Activated T-cell treated with anti-CD3 and anti-CD28 coated beads, Interleukin-2, amount 50 U/mL, for 72 hours (primary cell): ENCODE measurements around the gene HYAL2. TPM values are rescaled to one million over a fixed set of nuclear protein-coding genes. Genes with fewer than 3 reads are reported as not detected.

Source experiments
- ATAC-seq, 2 donors: fragments of 150-1000 bp; cut with Tn5 transposase; replicated peaks in 1 of 2; 2 replicates each; pipeline ENCODE4 v1.10.0; 2021; ENCODE audit warnings: moderate library complexity in 2 of 2, mild to moderate bottlenecking in 1 of 2
- DNase-seq, 2 donors: peaks; one replicate each; pipeline ENCODE4 v3.0.0; 2021 to 2022; ENCODE audit warnings: mixed read lengths in 1 of 2
- H3K27ac Mint-ChIP-seq: one replicate; pipeline ENCODE4 v1.8.0; 2022; ENCODE audit warnings: mild to moderate bottlenecking, moderate library complexity, mixed read lengths
- H3K27me3 Mint-ChIP-seq: one replicate; pipeline ENCODE4 v1.8.0; 2022; ENCODE audit warnings: low read depth, mixed read lengths
- H3K36me3 Mint-ChIP-seq, 2 donors: one replicate each; pipeline ENCODE4 v1.8.0; 2022; ENCODE audit warnings: mixed read lengths in 2 of 2, mild to moderate bottlenecking in 1 of 2; ENCODE audit not compliant: insufficient read depth in 2 of 2
- H3K4me1 Mint-ChIP-seq: one replicate; pipeline ENCODE4 v1.8.0; 2022; ENCODE audit warnings: low read depth, mixed read lengths
- H3K4me3 Mint-ChIP-seq, 2 donors: one replicate each; pipeline ENCODE4 v1.8.0; 2022; ENCODE audit warnings: mild to moderate bottlenecking in 2 of 2, mixed read lengths in 2 of 2, moderate library complexity in 2 of 2
- H3K9me3 Mint-ChIP-seq, 2 donors: one replicate each; pipeline ENCODE4 v1.8.0; 2022; ENCODE audit warnings: mixed read lengths in 2 of 2
- total RNA-seq, 2 donors: library from RNA; stranded (reverse); gene quantifications; one replicate each; pipeline ENCODE4 v1.2.3, GENCODE V29; 2022

HYAL2 gene
- total RNA-seq, 2 donors from 2014 or later, result 4.6 to 4.8 TPM

DNA sequence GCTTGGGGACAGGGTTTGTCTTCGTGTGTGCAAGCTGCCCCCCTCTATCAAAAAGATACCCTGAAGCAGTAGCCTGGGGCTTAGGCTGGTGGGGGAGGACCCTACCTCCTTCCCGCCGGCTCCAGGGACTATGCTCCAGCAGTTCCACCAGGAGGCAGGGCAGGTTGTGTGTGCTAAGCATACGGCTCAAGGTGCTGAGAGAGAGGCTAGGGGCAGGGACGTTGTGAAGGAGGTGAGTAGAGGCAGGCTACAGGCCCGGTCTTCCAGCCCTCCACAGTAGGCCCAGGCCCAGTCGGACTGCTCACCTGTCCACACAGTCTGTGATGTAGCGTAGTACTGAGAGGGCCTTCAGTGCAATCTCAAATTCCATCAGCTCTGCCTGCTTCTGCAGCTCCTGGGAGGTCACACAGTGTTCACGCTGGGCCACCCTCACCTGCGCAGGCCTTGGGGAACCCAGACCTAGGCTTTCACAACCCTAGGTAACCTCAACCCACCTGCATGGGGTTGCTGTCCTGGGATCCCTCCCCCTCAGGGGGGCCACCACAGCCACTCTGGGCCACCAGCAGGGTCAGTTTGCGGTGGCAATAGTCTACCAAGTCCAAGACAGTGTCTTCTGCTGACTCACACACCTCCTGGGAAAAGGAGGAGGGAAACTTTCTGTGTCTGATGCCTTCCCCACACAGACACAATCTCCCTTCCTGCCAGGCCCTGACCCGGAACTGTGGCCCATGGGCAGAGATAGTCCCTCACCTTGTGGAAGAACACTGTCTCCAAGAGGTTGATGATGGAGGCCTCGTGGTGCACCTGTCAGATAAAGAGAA, 20.5 kb upstream of the HYAL2 start:
- Mint-ChIP-seq H3K9me3 (no peaks in the 10 kb centered on the region), H3K27me3 (no peaks in the 10 kb centered on the region), H3K4me1 (peaks cover 54% of the 10 kb centered on the region), H3K4me3 (no peak overlapping the region), H3K27ac (no peak overlapping the region), H3K36me3 (peaks cover 8 to 13% of the 10 kb centered on the region in 2 donors)
- DNase-seq (no peak), ATAC-seq (no peak)

DNA sequence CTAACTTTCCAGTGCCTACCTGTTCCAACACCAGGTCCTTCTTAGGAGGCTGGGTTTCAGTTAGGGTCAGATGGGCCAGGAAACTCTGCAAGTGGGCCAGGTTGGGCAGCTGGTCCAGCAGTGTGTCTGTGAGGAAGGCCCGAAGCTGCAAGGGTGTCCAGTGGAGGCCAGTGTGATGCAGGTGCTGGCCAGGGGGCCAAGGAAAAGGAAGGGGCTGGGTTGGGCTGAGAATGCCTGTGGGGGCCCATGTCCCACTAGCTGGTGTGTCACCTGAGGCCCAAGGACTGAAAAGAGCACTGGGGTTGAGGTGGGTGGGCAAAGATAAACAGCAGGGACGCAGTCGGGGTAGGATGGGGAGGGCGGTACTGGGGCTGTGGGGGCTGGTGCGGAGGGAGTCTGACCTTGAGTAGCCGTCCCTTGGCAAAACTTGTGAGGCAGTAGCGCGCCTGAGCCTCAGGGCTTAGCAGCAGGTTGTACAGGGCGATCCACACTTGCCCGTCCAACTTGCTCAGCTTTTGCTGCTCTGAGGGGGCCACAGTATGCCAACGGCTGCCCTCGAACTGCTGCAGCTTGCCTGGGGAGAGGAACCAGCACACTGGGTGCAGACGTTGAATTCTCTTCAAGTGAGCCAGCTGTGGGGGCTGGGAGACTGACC, 19.6 kb upstream of the HYAL2 start:
- Mint-ChIP-seq H3K9me3 (no peaks in the 10 kb centered on the region), H3K27ac (no peak overlapping the region), H3K4me1 (peaks cover 48% of the 10 kb centered on the region)

DNA sequence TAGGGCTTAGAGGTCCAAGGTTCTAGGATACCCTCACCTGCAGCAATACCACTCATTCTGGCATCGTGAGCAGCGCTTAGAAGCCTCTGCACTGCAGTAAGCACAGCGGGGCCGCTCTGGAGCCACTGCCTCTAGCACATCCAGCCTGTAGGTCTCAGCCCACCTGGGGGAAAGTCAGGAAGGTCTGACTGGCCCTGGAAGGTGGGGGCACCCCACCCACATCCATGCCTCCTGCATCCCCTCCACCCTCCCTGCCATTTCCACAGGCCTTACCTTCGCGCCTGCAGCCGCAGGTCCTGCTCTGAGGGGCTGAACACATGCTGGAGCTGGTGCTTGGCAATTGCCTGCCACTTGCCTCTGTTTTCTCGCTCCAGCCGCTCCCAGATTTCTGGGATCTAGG, 19.0 kb upstream of the HYAL2 start:
- DNase-seq (no peak), ATAC-seq (no peak)
- H3K4me1 Mint-ChIP-seq, result peaks cover 46% of the 10 kb centered on the region
- H3K36me3 Mint-ChIP-seq, result peaks cover 10 to 15% of the 10 kb centered on the region in 2 donors
- no peaks in the 10 kb centered on the region for H3K27me3 Mint-ChIP-seq
- H3K4me3 Mint-ChIP-seq, result peak overlapping the region; percentile 86 to 92
- H3K27ac Mint-ChIP-seq, result no peak overlapping the region
- no peaks in the 10 kb centered on the region for H3K9me3 Mint-ChIP-seq

More for the DNA sequence above, 19.6 kb upstream of the HYAL2 start:
- DNase-seq (no peak), ATAC-seq (no peak)
- Mint-ChIP-seq H3K27me3 (no peaks in the 10 kb centered on the region), H3K4me3 (peak overlapping the region in 1 of 2 donors; percentile 86), H3K36me3 (peaks cover 8 to 12% of the 10 kb centered on the region in 2 donors)

DNA sequence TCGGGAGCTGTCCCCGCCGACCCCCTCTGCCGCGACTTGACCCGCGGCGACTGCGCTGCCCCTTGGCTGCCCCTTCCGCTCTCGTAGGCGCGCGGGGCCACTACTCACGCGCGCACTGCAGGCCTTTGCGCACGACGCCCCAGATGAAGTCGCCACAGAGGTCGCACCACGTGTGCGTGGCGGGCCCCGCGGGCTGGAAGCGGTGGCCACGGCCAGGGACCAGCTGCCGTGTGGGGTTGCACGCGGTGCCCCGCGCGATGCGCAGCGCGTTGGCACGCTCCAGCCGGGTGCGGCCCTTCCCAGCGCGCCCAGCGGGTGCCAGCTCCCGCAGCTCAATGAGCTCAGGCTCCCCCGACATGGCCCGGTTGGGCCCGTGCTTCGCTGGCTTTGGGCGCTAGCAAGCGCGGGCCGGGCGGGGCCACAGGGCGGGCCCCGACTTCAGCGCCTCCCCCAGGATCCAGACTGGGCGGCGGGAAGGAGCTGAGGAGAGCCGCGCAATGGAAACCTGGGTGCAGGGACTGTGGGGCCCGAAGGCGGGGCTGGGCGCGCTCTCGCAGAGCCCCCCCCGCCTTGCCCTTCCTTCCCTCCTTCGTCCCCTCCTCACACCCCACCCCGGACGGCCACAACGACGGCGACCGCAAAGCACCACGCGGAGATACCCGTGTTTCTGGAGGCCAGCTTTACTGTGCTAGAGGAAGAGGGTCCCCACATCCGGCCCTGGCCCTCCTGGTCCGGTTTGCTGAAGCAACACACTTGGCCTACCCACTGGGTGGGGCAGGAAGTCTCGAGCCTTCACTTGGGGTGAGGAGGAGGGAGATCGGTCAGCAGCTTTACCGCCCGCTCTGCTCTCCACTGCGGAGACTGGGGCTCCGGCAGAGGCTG, 18.1 kb upstream of the HYAL2 start, which contains the start of gene RASSF1:
Gene RASSF1, minus strand, starts transcription at position 389 of the 882 bp plus-strand sequence. Its CDS starts 31 bp downstream, at position 358.
- H3K27ac Mint-ChIP-seq, result peak within 1 kb of the TSS; percentile 97
- H3K4me1 Mint-ChIP-seq, result peaks cover 46% of the 10 kb centered on the region
- H3K4me3 Mint-ChIP-seq, result peak within 1 kb of the TSS; percentile 86 to 92
- ATAC-seq (peak; percentile 14 to 51), DNase-seq (peak; percentile 67 to 83)
- no peaks in the 10 kb centered on the region for H3K9me3 Mint-ChIP-seq
- H3K36me3 Mint-ChIP-seq, result peaks cover 12 to 17% of the 10 kb centered on the region in 2 donors
- no peaks in the 10 kb centered on the region for H3K27me3 Mint-ChIP-seq

DNA sequence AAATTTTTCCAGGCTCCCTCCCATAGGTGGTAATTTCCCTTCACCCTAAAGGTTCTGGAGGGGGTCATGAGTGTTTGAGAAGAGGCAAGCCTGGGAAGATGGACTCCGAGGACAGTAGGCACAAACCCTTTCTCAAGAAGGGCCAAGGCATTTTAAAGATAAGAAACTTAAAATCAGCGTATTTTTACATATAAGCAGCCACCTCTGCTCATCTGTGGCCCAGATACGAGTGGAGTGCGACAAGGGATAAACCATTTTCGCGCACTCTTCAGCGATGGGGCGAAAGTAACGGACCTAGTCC, 17.6 kb upstream of the HYAL2 start:
- no peak for ATAC-seq

DNA sequence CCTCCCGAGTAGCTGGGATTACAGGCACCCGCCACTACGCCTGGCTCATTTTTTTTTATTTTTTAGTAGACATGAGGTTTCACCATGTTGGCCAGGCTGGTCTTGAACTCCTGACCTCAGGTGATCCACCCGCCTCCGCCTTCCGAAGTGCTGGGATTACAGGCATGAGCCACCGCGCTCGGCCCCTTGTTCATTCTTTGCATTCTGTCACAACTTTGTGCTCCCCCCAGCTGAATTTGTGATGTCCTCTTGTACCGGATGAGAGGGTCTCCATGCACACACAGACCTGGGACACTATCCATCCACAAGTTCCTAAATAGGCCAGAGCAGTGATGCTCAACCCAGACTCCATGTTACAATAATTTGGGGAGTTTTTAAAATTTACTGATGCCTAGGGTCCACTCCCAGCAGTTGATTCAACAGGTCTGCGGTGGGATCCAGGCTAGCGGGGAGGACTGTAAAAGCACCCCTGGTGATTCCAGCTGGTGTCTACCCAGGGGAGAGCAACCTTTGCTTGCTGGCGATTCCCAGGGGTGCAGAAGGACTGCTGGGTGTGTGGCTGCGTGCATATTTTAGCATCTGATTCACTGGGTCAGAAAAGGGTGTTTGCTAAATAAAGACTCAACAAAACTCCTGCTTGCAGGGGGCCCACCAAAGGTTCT, 17.1 kb upstream of the HYAL2 start:
- Mint-ChIP-seq H3K27me3 (no peaks in the 10 kb centered on the region), H3K4me3 (peak overlapping the region; percentile 86 to 92), H3K4me1 (peaks cover 52% of the 10 kb centered on the region), H3K9me3 (no peaks in the 10 kb centered on the region), H3K27ac (peak overlapping the region; percentile 97), H3K36me3 (peaks cover 17 to 20% of the 10 kb centered on the region in 2 donors)
- ATAC-seq (no peak), DNase-seq (no peak)

More for the DNA sequence above, 17.6 kb upstream of the HYAL2 start:
- Mint-ChIP-seq H3K27ac (peak overlapping the region; percentile 97), H3K4me1 (peaks cover 47% of the 10 kb centered on the region), H3K36me3 (peaks cover 16 to 20% of the 10 kb centered on the region in 2 donors), H3K9me3 (no peaks in the 10 kb centered on the region), H3K27me3 (no peaks in the 10 kb centered on the region), H3K4me3 (peak overlapping the region; percentile 86 to 92)
- no peak for DNase-seq

DNA sequence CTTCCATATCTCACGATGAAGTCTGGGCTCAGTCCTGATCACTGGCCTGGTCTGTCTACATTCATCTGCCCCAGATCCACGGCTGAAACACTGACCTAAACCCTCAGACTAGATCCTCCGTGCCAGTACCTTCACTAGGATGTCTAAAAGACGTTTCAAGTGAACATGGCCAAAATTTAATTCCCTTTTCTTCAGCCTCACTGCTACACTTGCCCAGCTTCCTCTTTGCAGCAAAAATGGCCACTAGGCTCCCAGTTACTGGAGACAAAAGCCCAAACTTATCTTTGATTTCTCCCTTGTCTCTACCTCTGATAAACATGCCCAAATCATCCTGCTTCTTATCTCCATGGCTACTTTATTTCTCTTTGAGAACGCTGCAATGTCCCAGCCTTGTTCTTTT, 16.4 kb upstream of the HYAL2 start:
- DNase-seq, result no peak
- Mint-ChIP-seq H3K27ac (peak overlapping the region; percentile 97), H3K27me3 (no peaks in the 10 kb centered on the region), H3K36me3 (peaks cover 18 to 22% of the 10 kb centered on the region in 2 donors), H3K4me1 (peaks cover 59% of the 10 kb centered on the region), H3K4me3 (peak overlapping the region; percentile 86 to 92), H3K9me3 (no peaks in the 10 kb centered on the region)
- no peak for ATAC-seq

DNA sequence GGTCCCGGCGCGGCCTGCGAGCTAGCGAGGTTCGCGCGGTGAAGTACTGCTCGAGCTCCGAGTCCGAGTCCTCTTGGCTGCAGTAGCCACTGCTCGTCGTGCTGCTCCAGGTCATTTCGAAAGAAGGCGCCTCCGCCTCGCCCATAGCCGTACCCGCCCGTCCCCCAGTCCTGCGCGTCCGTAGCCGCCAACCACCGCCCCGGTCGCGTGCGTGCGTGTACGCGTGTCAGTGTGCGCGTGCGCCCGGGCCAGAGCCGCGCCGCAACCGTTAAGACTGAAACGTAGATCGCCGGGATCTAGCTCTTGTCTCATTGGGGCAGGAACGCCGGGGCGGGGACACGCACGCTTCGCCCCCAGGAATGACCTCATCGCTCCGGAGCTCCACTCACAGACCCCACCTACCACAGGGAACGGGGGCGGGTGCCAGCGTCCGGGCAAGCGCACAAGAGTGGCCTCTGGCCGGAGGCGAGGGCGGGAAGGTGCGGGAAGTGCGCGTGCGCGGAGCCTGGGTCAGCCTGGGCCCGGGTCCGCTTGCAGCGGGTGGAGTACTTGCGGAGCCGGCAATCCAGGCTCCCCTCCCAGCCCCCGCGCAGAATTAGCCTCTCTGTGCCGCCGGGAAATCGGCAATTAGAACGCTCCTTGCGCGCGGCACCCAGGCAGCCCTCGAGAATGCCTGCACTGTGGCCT, 14.8 kb upstream of the HYAL2 start:
- Mint-ChIP-seq H3K36me3 (peaks cover 18 to 23% of the 10 kb centered on the region in 2 donors), H3K9me3 (no peaks in the 10 kb centered on the region), H3K27ac (peak overlapping the region; percentile 93), H3K4me3 (peak overlapping the region; percentile 86 to 92), H3K4me1 (peaks cover 66% of the 10 kb centered on the region), H3K27me3 (no peaks in the 10 kb centered on the region)
- DNase-seq (peak; percentile 99), ATAC-seq (peak; percentile 75 to 84)

DNA sequence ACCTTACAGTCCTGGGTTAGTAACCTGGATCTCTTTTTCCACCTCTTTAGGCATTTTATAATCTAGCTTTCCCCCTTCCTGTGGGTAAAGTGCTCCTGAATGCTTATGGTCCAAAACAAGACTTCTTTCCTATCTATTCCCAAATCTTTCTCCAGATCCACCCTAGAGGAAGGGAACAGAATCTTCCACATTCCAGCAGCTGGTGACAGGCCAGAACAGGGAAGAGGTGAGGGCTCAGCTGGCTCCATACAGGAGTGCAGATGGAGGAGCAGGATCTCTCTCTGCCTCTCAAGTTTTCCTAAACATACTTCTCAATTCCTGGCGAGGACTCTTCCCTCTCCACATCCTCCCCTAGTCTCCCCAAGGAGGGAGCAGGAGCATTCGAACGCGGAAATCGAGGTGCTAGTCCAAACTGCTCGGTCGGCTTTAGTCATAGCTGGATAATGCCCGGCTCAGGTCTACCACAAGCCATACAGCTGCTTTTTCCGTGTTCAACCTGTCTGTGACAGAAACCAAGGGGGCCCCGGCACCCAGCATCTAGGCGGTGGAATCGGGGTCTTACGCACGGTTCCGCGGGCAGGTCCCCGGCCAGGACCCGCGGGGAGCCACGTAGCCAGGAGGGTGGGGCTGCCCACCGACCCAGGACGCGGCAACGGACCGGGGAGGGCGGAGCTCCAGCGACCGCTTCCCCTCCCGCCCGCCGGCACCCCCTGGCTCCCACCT, 14.1 kb upstream of the HYAL2 start:
- peak overlapping the region; percentile 86 to 92 for H3K4me3 Mint-ChIP-seq
- H3K36me3 Mint-ChIP-seq, result peaks cover 19 to 23% of the 10 kb centered on the region in 2 donors
- H3K9me3 Mint-ChIP-seq, result no peaks in the 10 kb centered on the region
- peaks cover 66% of the 10 kb centered on the region for H3K4me1 Mint-ChIP-seq
- H3K27me3 Mint-ChIP-seq, result no peaks in the 10 kb centered on the region
- H3K27ac Mint-ChIP-seq, result peak overlapping the region; percentile 92
- DNase-seq (peak; percentile 70 to 77), ATAC-seq (peak; percentile 38 to 47)

DNA sequence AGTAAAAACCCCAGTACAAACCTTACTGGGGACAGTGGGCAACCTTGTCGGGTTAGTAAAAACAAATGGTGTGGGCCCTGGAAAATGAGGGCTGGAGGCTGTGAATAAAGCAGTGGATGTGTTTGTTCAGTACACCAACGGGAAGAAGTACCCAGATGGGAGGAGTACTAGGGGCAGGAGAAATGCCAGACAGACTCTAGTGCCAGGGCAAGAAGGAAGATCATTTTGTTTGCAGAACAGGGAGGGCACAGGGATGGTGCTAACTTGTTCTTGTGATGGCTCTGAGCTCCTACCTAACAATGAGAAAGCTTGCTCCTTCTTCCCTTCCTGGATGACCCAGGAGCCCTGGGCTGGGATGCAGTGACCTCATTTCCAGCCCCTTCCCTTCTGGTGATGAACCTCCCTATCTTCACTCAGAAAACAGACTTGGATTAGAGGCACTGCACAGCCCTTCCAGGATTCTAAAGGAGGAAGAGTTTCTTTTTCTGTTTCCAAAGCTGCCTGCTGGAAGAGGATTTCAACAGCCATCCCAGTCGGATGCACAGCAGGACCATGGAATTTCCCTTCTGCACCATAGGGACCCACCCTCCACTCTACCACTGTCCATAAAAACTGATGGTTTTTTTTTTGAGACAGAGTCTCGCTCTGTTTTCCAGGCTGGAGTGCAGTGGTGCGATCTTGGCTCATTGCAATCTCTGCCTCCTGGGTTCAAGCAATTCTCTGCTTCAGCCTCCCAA, 12.0 kb upstream of the HYAL2 start:
- Mint-ChIP-seq H3K4me1 (peaks cover 52% of the 10 kb centered on the region), H3K36me3 (peaks cover 23 to 25% of the 10 kb centered on the region in 2 donors), H3K27me3 (no peaks in the 10 kb centered on the region), H3K9me3 (no peaks in the 10 kb centered on the region), H3K27ac (peak overlapping the region; percentile 88), H3K4me3 (peak overlapping the region; percentile 78 to 86)
- ATAC-seq (no peak), DNase-seq (no peak)

DNA sequence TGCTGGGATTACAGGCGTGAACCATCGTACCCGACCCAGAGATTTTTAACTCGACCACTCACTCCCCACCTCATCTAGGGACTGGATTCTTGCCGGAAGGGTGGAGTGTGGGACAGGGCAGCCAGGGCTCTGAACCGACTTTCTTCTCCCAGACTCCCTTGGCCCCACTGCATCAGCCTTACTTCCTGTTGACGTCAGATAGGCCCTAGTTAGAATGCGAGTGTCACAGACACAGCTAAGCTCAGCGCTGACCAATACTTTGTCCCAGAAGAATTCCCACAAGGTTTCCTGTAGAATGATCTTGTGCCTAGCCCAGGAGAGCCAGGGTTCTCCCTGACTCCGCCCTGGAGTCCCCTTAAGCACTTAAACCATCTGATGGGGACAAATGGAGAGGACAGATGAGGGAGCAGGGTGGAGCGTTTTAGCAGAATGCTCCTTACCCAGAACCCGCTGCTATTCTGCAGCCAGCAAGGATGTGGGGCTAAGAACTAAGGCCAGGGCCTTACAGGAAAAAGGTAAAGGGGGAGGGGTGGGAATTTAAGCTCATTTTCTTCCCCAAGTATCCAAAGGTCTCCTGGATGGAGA, 11.3 kb upstream of the HYAL2 start:
- no peak for DNase-seq
- Mint-ChIP-seq H3K27me3 (no peaks in the 10 kb centered on the region), H3K4me1 (peaks cover 45% of the 10 kb centered on the region), H3K27ac (peak overlapping the region; percentile 88), H3K4me3 (peak overlapping the region; percentile 78 to 86), H3K36me3 (peaks cover 21 to 22% of the 10 kb centered on the region in 2 donors), H3K9me3 (no peaks in the 10 kb centered on the region)
- no peak for ATAC-seq
